Liver (tissue), 9 donors: ENCODE data around the gene C10orf67. TPM values are rescaled to one million over a fixed set of nuclear protein-coding genes. Genes with fewer than 3 reads are reported as not detected.

Experiments
- DNase-seq: peaks from one replicate; pipeline ENCODE4 v3.0.0-alpha.2; 2017; ENCODE audit warnings: low spot score
- H3K27ac ChIP-seq, 2 donors: one replicate each; pipeline ENCODE4 v1.7.0; 2013; ENCODE audit warnings: inconsistent platforms in 2 of 2, low read length in 2 of 2, control low read depth in 1 of 2, low read depth in 1 of 2, mild to moderate bottlenecking in 1 of 2
- H3K27me3 ChIP-seq, 4 donors: one replicate each; pipeline versions ENCODE4 v1.6.1 to v1.7.0; 2013; ENCODE audit warnings: low read length in 3 of 4, inconsistent platforms in 1 of 4, mild to moderate bottlenecking in 1 of 4, moderate library complexity in 1 of 4; ENCODE audit not compliant: control insufficient read depth in 4 of 4, insufficient read depth in 4 of 4
- H3K36me3 ChIP-seq, 4 donors: one replicate each; pipeline versions ENCODE4 v1.6.1 to v1.7.0; 2013; ENCODE audit warnings: low read length in 3 of 4, mild to moderate bottlenecking in 3 of 4, low read depth in 1 of 4, moderate library complexity in 1 of 4; ENCODE audit not compliant: control insufficient read depth in 4 of 4, insufficient read depth in 3 of 4
- H3K4me1 ChIP-seq, 4 donors: one replicate each; pipeline versions ENCODE4 v1.6.1 to v1.7.0; 2013; ENCODE audit warnings: low read length in 3 of 4, mild to moderate bottlenecking in 3 of 4, moderate library complexity in 1 of 4; ENCODE audit not compliant: control insufficient read depth in 4 of 4, insufficient read depth in 4 of 4
- H3K4me3 ChIP-seq, 3 donors: one replicate each; pipeline versions ENCODE4 v1.6.1 to v1.7.0; 2013; ENCODE audit warnings: low read length in 3 of 3, control low read depth in 1 of 3, low read depth in 1 of 3, mild to moderate bottlenecking in 1 of 3
- H3K9ac ChIP-seq, 2 donors: one replicate each; pipeline ENCODE4 v1.7.0; 2013; ENCODE audit warnings: low read length in 2 of 2, mild to moderate bottlenecking in 2 of 2, moderate library complexity in 2 of 2, control low read depth in 1 of 2, low read depth in 1 of 2
- H3K9me3 ChIP-seq, 4 donors: one replicate each; pipeline versions ENCODE4 v1.6.1 to v1.7.0; 2013; ENCODE audit warnings: low read length in 3 of 4; ENCODE audit not compliant: control insufficient read depth in 4 of 4
- EGR1 ChIP-seq, 2 donors: IDR thresholded peaks; 2 replicates each; pipeline ENCODE4 v1.6.1; 2016 to 2018; ENCODE audit warnings: antibody characterized with exemption in 2 of 2, low read depth in 2 of 2
- FOXA2 ChIP-seq: IDR thresholded peaks from 2 replicates; pipeline ENCODE4 v1.6.1; 2016; ENCODE audit warnings: antibody characterized with exemption
- GABPA ChIP-seq, 2 donors: IDR thresholded peaks in 1 of 2; conservative IDR thresholded peaks in 1 of 2; 2 replicates each; pipeline ENCODE4 v1.6.1; 2016; ENCODE audit warnings: antibody characterized with exemption in 2 of 2, mild to moderate bottlenecking in 1 of 2, moderate library complexity in 1 of 2
- HNF4A ChIP-seq, 2 donors: conservative IDR thresholded peaks; 2 replicates each; pipeline ENCODE4 v1.6.1; 2016; ENCODE audit warnings: antibody characterized with exemption in 2 of 2, mild to moderate bottlenecking in 2 of 2
- HNF4G ChIP-seq: IDR thresholded peaks from 2 replicates; pipeline ENCODE4 v1.6.1; 2016; ENCODE audit warnings: antibody characterized with exemption
- JUND ChIP-seq, 2 donors: IDR thresholded peaks; 2 replicates each; pipeline ENCODE4 v1.6.1; 2016; ENCODE audit warnings: antibody characterized with exemption in 2 of 2
- MAX ChIP-seq: IDR thresholded peaks from 2 replicates; pipeline ENCODE4 v1.6.1; 2016; ENCODE audit warnings: antibody characterized with exemption
- NR2F2 ChIP-seq: IDR thresholded peaks from 2 replicates; pipeline ENCODE4 v1.6.1; 2016; ENCODE audit warnings: antibody characterized with exemption
- RAD21 ChIP-seq, 2 donors: IDR thresholded peaks; 2 replicates each; pipeline ENCODE4 v1.6.1; 2016; ENCODE audit warnings: antibody characterized with exemption in 2 of 2, mild to moderate bottlenecking in 2 of 2
- SP1 ChIP-seq: IDR thresholded peaks from 2 replicates; pipeline ENCODE4 v1.6.1; 2018; ENCODE audit warnings: antibody characterized with exemption, mild to moderate bottlenecking
- WGBS: extraction: QIAGEN DNeasy Blood & Tissue Kit; methylation state at CpG from one replicate; pipeline ENCODE4 v1.1.7; 2013; 5-methylcytosine and 5-hydroxymethylcytosine counted together
- polyA plus RNA-seq, 2 donors: library from polyadenylated mRNA; stranded (reverse) in 1 of 2; unstranded in 1 of 2; fragments of 200-250 nt in 1 of 2; fragments of >200 nt in 1 of 2; fragmentation: Nextera tagmentation in 1 of 2; extraction: Ambion mirVana in 1 of 2; gene quantifications; one replicate each; pipeline versions ENCODE4 v1.2.1 to v1.2.3, GENCODE V29; 2013 to 2015
- total RNA-seq, 2 donors: library from RNA; depleted of rRNA; stranded (reverse); fragments of >200 nt; gene quantifications; one replicate each; pipeline ENCODE4 v1.2.3, GENCODE V29; 2014
- TF ChIP-seq, protein P1 (sequence below): fragments of 150-350 bp; IDR thresholded peaks from 2 replicates; pipeline ENCODE4 v1.5.1; 2017; ENCODE audit warnings: improper control_type of control experiment, low read depth, low read length; ENCODE audit not compliant: missing input control
- TF ChIP-seq, protein P2 (sequence below): IDR thresholded peaks from 2 replicates; pipeline ENCODE4 v1.6.1; 2016; ENCODE audit warnings: antibody characterized with exemption
- TF ChIP-seq, protein P3 (sequence below): IDR thresholded peaks from 2 replicates; pipeline ENCODE4 v1.6.1; 2016; ENCODE audit warnings: antibody characterized with exemption
- donor health status: healthy.
- donor health status: healthy.
- donor health status: healthy.
- donor health status: healthy.
- donor health status: healthy.

The C10orf67 gene
- total and polyA plus RNA-seq, 4 donors = 0.02 TPM; not detected in 3

DNA sequence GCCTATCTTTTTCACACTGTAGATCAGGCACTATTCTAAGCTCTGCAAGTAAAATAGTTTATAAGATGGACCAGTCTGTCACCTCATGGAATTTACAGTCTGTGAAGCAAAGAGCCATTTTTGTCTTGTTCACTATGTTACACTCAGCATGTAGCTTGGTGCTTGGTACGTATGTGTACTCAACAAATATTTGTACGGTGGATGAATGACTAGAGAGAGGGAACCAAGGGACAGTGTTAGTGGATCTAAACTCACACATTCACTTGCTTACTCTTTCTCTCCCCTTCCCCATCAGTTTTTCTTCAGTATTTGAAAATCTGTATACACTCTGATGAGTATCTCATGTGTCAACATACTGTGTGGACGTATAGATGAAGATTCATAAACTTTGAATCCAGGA is 106.6 kb downstream of the C10orf67 start:
- Histone ChIP-seq H3K27ac (no peak overlapping the region), H3K27me3 (no peaks in the 10 kb centered on the region), H3K4me1 (no peaks in the 10 kb centered on the region), H3K4me3 (no peak overlapping the region), H3K36me3 (no peaks in the 10 kb centered on the region), H3K9ac (no peak overlapping the region), H3K9me3 (peaks cover 0 to 3% (median 1%) of the 10 kb centered on the region in 4 donors)
- WGBS = 45% methylated on average over 3 of the region's 3 CpGs
- TF ChIP-seq SP1 (no peak), MAX (no peak), NR2F2 (no peak), HNF4G (no peak), EGR1 (IDR thresholded peaks at IDR 0.05; ENCODE audit: low read depth in 2 of 2) (no peak), JUND (IDR thresholded peaks at IDR 0.05) (no peak), FOXA2 (no peak), GABPA (IDR thresholded peaks at IDR 0.05 in 1 of 2, conservative IDR thresholded peaks at IDR 0.05 in 1 of 2) (no peak)
- TF ChIP-seq, protein P1, sequence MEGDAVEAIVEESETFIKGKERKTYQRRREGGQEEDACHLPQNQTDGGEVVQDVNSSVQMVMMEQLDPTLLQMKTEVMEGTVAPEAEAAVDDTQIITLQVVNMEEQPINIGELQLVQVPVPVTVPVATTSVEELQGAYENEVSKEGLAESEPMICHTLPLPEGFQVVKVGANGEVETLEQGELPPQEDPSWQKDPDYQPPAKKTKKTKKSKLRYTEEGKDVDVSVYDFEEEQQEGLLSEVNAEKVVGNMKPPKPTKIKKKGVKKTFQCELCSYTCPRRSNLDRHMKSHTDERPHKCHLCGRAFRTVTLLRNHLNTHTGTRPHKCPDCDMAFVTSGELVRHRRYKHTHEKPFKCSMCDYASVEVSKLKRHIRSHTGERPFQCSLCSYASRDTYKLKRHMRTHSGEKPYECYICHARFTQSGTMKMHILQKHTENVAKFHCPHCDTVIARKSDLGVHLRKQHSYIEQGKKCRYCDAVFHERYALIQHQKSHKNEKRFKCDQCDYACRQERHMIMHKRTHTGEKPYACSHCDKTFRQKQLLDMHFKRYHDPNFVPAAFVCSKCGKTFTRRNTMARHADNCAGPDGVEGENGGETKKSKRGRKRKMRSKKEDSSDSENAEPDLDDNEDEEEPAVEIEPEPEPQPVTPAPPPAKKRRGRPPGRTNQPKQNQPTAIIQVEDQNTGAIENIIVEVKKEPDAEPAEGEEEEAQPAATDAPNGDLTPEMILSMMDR = no peak
- TF ChIP-seq, protein P2, sequence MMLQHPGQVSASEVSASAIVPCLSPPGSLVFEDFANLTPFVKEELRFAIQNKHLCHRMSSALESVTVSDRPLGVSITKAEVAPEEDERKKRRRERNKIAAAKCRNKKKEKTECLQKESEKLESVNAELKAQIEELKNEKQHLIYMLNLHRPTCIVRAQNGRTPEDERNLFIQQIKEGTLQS = no peak
- TF ChIP-seq, protein P3, sequence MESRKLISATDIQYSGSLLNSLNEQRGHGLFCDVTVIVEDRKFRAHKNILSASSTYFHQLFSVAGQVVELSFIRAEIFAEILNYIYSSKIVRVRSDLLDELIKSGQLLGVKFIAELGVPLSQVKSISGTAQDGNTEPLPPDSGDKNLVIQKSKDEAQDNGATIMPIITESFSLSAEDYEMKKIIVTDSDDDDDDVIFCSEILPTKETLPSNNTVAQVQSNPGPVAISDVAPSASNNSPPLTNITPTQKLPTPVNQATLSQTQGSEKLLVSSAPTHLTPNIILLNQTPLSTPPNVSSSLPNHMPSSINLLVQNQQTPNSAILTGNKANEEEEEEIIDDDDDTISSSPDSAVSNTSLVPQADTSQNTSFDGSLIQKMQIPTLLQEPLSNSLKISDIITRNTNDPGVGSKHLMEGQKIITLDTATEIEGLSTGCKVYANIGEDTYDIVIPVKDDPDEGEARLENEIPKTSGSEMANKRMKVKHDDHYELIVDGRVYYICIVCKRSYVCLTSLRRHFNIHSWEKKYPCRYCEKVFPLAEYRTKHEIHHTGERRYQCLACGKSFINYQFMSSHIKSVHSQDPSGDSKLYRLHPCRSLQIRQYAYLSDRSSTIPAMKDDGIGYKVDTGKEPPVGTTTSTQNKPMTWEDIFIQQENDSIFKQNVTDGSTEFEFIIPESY = no peak
- DNase-seq = no peak

DNA sequence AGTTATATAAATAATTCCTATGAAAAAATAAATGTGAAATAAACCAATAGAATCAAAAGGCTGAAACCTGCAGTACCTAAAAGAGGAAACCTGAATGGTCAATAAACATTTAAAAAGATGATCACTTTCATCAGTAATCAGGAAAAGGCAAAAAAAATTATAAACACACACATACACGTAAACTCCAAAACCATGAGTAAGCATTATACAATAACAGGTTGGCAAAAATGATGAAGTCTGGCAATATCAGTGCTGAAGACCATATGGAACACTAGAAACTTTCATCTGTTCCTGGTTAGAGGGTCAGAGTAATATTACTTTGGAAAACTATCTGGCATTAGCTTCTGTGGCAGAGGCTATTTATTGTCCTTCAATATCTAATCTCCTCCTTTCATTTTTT is 114.0 kb downstream of the C10orf67 start:
- no peak overlapping the region for H3K4me3 ChIP-seq
- H3K9ac ChIP-seq = no peak overlapping the region
- no peaks in the 10 kb centered on the region for H3K4me1 ChIP-seq
- 79% methylated on average over 1 of the region's 1 CpG for WGBS
- no peaks in the 10 kb centered on the region for H3K27me3 ChIP-seq
- H3K9me3 ChIP-seq = no peaks in the 10 kb centered on the region
- H3K36me3 ChIP-seq = no peaks in the 10 kb centered on the region
- no peak for TF ChIP-seq RAD21 (IDR thresholded peaks at IDR 0.05)
- no peak for TF ChIP-seq SP1
- TF ChIP-seq FOXA2 = no peak
- no peak for TF ChIP-seq HNF4A (conservative IDR thresholded peaks at IDR 0.05)
- TF ChIP-seq, protein P3 = no peak
- no peak for TF ChIP-seq HNF4G
- no peak for DNase-seq
- H3K27ac ChIP-seq = no peak overlapping the region
